ENCODE results near the gene CCS. TPM values are rescaled to one million over a fixed set of nuclear protein-coding genes. Genes with fewer than 3 reads are reported as not detected.
"Not testable (repeated sequence)": the region's sequence is repeated elsewhere in the genome, so short reads cannot be mapped to it uniquely, and the experiment has no call there.

The CCS gene
- total and polyA plus RNA-seq, 7 donors, result 10.5 to 22.9 (median 15.7) TPM

DNA sequence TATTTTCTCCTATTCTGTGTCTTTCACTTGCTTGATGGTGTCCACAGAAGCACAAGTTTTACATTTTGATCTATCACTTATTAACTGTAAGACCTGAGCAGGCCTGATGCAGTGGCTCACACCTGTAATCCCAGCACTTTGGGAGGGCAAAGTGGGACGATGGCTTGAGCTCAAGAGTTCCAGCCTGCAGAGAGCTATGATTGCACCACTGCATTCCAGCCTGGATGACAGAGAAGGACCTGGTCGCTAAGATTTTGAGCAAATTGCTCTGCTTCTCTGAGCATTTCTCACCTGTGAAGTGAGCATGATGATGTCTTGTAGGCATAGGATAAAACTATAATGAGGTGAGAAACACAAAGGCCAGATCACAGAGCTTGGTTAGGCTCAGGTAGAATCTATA is 6.8 kb upstream of the CCS start:
- Histone ChIP-seq H3K27me3 (ENCODE audit: insufficient read depth in 3 of 3, low read length in 2 of 3) (no peaks in the 10 kb centered on the region), H3K9me3 (no peaks in the 10 kb centered on the region), H3K36me3 (ENCODE audit: insufficient read depth in 1 of 2, low read depth in 1 of 2) (no peaks in the 10 kb centered on the region), H3K27ac (no peak overlapping the region), H3K4me3 (no peak overlapping the region), H3K4me1 (no peaks in the 10 kb centered on the region)
- ATAC-seq, result no peak
- intact Hi-C loops (cut with DNase I), result no loop called here
- DNase-seq, result no peak
- TF ChIP-seq, protein P1, sequence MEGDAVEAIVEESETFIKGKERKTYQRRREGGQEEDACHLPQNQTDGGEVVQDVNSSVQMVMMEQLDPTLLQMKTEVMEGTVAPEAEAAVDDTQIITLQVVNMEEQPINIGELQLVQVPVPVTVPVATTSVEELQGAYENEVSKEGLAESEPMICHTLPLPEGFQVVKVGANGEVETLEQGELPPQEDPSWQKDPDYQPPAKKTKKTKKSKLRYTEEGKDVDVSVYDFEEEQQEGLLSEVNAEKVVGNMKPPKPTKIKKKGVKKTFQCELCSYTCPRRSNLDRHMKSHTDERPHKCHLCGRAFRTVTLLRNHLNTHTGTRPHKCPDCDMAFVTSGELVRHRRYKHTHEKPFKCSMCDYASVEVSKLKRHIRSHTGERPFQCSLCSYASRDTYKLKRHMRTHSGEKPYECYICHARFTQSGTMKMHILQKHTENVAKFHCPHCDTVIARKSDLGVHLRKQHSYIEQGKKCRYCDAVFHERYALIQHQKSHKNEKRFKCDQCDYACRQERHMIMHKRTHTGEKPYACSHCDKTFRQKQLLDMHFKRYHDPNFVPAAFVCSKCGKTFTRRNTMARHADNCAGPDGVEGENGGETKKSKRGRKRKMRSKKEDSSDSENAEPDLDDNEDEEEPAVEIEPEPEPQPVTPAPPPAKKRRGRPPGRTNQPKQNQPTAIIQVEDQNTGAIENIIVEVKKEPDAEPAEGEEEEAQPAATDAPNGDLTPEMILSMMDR (IDR thresholded peaks at IDR 0.05), result no peak
- WGBS, 3 donors, result 51 to 67% (median 65%) methylated on average over 2 of the region's 2 CpGs

DNA sequence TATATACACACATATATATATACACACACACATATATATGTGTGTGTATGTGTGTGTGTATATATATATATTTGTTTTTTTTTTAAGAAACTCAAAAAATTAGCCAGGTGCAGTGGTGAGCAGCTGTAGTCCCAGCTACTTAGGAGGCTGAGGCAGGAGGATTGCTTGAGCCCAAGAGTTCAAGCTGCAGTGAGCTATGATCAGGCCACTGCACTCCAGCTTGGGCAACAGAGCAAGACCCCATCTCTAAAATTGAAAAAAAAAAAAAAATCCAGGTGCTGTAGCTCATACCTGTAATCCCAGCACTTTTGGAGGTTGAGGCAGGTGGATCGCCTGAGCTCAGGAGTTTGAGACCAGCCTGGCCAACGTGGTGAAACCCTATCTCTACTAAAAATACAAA is 3.7 kb upstream of the CCS start:
- ATAC-seq; H3K27ac ChIP-seq; DNase-seq; H3K27me3 ChIP-seq (ENCODE audit: insufficient read depth in 3 of 3, low read length in 2 of 3); H3K4me3 ChIP-seq; H3K36me3 ChIP-seq (ENCODE audit: insufficient read depth in 1 of 2, low read depth in 1 of 2); intact Hi-C loops (cut with DNase I); H3K9me3 ChIP-seq: not testable (repeated sequence)
- 61 to 74% (median 62%) methylated on average over 2 of the region's 2 CpGs for whole genome bisulfite sequencing, 3 donors
- H3K4me1 ChIP-seq, result peaks cover 11% of the 10 kb centered on the region

DNA sequence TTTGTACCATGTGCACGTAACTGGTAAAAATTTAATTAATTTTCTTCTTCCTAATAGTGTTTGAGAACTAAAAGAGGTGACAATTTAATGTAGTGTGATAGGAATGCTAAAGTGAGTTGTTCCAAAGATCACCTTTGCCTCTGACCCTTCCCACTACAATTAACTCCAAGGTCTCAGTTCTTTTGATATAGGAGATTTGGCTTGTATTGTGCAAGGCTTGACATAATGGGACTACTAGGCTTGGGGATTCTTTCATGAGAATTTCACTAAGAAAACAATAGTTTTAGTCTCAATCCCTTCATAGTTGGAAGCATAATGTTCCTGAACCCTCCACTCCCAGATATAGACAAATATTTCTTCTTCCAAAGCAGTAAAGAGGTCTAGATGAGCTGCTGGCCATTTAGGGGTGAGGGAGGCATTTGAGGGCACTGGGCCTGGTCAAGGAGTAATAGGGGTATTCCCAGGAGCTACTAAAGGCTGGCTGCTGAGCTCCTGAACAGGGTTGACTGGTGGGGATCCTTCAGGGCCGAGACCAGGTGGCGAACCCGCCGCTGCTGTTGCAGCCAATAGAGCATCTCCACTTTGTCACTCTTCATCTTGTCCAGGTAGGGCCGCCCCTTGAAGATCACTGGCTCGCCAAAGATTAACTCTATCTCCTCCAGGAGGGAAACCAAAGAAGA is 2.8 kb upstream of the CCS start:
- Histone ChIP-seq H3K27me3 (ENCODE audit: insufficient read depth in 3 of 3, low read length in 2 of 3) (no peaks in the 10 kb centered on the region), H3K4me1 (peaks cover 15% of the 10 kb centered on the region), H3K4me3 (no peak overlapping the region), H3K36me3 (ENCODE audit: insufficient read depth in 1 of 2, low read depth in 1 of 2) (no peaks in the 10 kb centered on the region), H3K9me3 (no peaks in the 10 kb centered on the region), H3K27ac (no peak overlapping the region)
- no peak for ATAC-seq
- DNase-seq, result no peak
- intact Hi-C loops (cut with DNase I), result loop anchor here (5.0 kb wide), 2 partner anchors 87 to 242 kb away; partner anchors contain the start of gene RBM4B (in 1 of the 2)
- 96 to 99% (median 97%) methylated on average over 7 of the region's 7 CpGs for WGBS, 3 donors
- TF ChIP-seq, protein P1 (IDR thresholded peaks at IDR 0.05), result no peak

DNA sequence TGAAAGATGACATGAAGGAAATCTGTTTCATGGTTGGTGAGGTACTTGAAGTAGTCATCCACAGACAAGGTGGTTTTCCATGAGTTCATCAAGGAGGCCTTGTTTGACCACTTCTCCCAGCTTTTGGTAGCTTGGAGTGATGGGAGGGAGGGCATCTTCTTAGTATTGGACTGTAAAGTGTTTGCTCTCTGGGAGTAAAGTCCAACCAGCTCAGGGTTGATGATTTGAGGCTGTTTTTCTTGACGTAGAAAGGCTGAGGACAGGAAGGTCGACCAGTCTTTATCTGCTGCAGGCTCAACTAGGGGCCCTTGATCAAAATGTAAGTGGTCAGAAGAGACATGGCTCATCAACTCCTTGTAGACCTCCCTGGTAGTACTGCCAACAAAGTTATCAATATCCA is 1.8 kb upstream of the CCS start:
- H3K4me1 ChIP-seq, result peaks cover 15% of the 10 kb centered on the region
- no peak overlapping the region for H3K27ac ChIP-seq
- TF ChIP-seq, protein P1 (IDR thresholded peaks at IDR 0.05), result no peak
- no peak for ATAC-seq
- H3K4me3 ChIP-seq, result no peak overlapping the region
- no peaks in the 10 kb centered on the region for H3K36me3 ChIP-seq (ENCODE audit: insufficient read depth in 1 of 2, low read depth in 1 of 2)
- H3K27me3 ChIP-seq (ENCODE audit: insufficient read depth in 3 of 3, low read length in 2 of 3), result no peaks in the 10 kb centered on the region
- intact Hi-C loops (cut with DNase I), result loop anchor here (5.0 kb wide), 2 partner anchors 86 to 241 kb away; partner anchors contain the start of gene RBM4B (in 1 of the 2)
- H3K9me3 ChIP-seq, result no peaks in the 10 kb centered on the region
- WGBS, 3 donors, result 86 to 95% (median 88%) methylated on average over 2 of the region's 2 CpGs
- no peak for DNase-seq

DNA sequence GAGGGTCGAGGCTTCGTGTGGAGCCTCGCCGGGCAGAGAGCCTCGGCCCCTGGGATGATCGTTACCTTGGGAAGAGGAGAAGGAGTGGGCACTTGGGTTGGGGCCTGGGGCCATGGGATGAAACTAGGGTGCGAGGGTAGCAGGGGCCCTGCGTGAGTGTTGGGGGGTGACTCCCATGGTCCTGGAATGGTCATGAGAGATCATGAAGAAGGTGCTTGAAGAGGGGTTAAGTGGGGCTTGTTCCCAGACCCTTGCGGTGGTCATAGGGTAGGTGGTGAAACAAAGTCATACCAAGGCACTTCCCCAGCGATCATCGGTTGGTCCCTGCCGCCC is 284 bp downstream of the CCS start:
- WGBS, 3 donors, result 7 to 9% (median 7%) methylated on average over 12 of the region's 12 CpGs
- Histone ChIP-seq H3K9me3 (no peaks in the 10 kb centered on the region), H3K27me3 (ENCODE audit: insufficient read depth in 3 of 3, low read length in 2 of 3) (no peaks in the 10 kb centered on the region), H3K4me3 (peak overlapping the region; percentile 92), H3K4me1 (peaks cover 15% of the 10 kb centered on the region), H3K36me3 (ENCODE audit: insufficient read depth in 1 of 2, low read depth in 1 of 2) (no peaks in the 10 kb centered on the region), H3K27ac (peak overlapping the region; percentile 84)
- TF ChIP-seq, protein P1 (IDR thresholded peaks at IDR 0.05), result no peak
- intact Hi-C loops (cut with DNase I), result loop anchor here (5.0 kb wide), 2 partner anchors 84 to 239 kb away; partner anchors contain the start of gene RBM4B (in 1 of the 2)
- DNase-seq (no peak), ATAC-seq (peak in 1 of 4 donors; percentile 4)
